Measurements from ENCODE around the gene LYRM1. TPM values are rescaled to one million over a fixed set of nuclear protein-coding genes. Genes with fewer than 3 reads are reported as not detected.

Gene LYRM1
- polyA plus RNA-seq, 1 donor (not counting 4 experiments of a cell fraction or from before 2014, with no cell fraction given), result 21.7 TPM

DNA sequence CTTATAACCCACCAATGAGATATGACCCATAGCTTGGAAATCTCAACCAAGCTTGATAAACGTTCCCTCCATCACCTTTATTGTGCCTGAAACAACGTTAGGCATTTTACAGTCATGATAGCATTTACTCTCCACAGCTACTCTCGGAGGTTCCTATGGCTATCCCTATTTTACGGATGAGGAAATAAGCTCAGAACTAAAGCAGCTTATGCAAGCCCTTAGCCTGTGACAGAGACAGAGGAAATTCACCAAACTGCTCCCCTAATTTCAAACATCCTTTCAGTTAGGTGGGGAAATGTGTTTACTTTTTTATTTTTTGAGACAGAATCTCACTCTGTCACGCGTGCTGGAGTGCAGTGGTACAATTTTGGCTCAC is 19.1 kb upstream of the LYRM1 start:
- no peak overlapping the region for H3K27ac ChIP-seq (ENCODE audit: control insufficient read depth, insufficient read depth, low read length)
- no peaks in the 10 kb centered on the region for H3K27me3 ChIP-seq (ENCODE audit: control insufficient read depth, extremely low read depth, insufficient read depth, low read length)
- H2AFZ ChIP-seq (ENCODE audit: control insufficient read depth, low read length), result no peak overlapping the region
- no peaks in the 10 kb centered on the region for H3K9me1 ChIP-seq (ENCODE audit: control insufficient read depth, extremely low read depth, insufficient read depth, low read length)
- DNase-seq (ENCODE audit: low read depth, low spot score) (no peak), FAIRE-seq (no peak)
- no peak overlapping the region for H3K9ac ChIP-seq (ENCODE audit: control insufficient read depth, extremely low read depth, insufficient read depth, low read length)
- H3K79me2 ChIP-seq (ENCODE audit: control insufficient read depth, insufficient read depth, low read length), result peaks cover 81% of the 10 kb centered on the region
- TF ChIP-seq, protein P1, sequence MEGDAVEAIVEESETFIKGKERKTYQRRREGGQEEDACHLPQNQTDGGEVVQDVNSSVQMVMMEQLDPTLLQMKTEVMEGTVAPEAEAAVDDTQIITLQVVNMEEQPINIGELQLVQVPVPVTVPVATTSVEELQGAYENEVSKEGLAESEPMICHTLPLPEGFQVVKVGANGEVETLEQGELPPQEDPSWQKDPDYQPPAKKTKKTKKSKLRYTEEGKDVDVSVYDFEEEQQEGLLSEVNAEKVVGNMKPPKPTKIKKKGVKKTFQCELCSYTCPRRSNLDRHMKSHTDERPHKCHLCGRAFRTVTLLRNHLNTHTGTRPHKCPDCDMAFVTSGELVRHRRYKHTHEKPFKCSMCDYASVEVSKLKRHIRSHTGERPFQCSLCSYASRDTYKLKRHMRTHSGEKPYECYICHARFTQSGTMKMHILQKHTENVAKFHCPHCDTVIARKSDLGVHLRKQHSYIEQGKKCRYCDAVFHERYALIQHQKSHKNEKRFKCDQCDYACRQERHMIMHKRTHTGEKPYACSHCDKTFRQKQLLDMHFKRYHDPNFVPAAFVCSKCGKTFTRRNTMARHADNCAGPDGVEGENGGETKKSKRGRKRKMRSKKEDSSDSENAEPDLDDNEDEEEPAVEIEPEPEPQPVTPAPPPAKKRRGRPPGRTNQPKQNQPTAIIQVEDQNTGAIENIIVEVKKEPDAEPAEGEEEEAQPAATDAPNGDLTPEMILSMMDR (optimal IDR thresholded peaks at IDR 0.05 in 1 of 3, IDR thresholded peaks at IDR 0.05 in 1 of 3, conservative IDR thresholded peaks at IDR 0.05 in 1 of 3; ENCODE audit: extremely low read depth in 1 of 3, insufficient read depth in 2 of 3, low read length in 3 of 3), result no peak
- no peak for TF ChIP-seq EZH2 (IDR thresholded peaks at IDR 0.05; ENCODE audit: low read length)
- H3K4me1 ChIP-seq (ENCODE audit: control insufficient read depth, extremely low read depth, insufficient read depth, low read length), result peaks cover 27% of the 10 kb centered on the region
- no peak overlapping the region for H3K4me3 ChIP-seq (ENCODE audit: control insufficient read depth in 2 of 3, extremely low read depth in 1 of 3, insufficient read depth in 2 of 3, low read depth in 1 of 3, low read length in 3 of 3)
- dilution Hi-C loops (cut with MboI; ENCODE audit: extremely low pct_ligation_motif_present, low sequenced_read_pairs), result no loop called here
- peaks cover 4 to 5% of the 10 kb centered on the region in 2 experiments for H3K36me3 ChIP-seq (ENCODE audit: control insufficient read depth in 2 of 2, extremely low read depth in 1 of 2, insufficient read depth in 2 of 2, low read length in 2 of 2)
- no peaks in the 10 kb centered on the region for H4K20me1 ChIP-seq (ENCODE audit: control insufficient read depth, extremely low read depth, insufficient read depth, low read length)
- no peaks in the 10 kb centered on the region for H3K9me3 ChIP-seq (ENCODE audit: control insufficient read depth, low read depth, low read length)
- no peak overlapping the region for H3K4me2 ChIP-seq (ENCODE audit: control insufficient read depth, extremely low read depth, insufficient read depth, low read depth, low read length)

DNA sequence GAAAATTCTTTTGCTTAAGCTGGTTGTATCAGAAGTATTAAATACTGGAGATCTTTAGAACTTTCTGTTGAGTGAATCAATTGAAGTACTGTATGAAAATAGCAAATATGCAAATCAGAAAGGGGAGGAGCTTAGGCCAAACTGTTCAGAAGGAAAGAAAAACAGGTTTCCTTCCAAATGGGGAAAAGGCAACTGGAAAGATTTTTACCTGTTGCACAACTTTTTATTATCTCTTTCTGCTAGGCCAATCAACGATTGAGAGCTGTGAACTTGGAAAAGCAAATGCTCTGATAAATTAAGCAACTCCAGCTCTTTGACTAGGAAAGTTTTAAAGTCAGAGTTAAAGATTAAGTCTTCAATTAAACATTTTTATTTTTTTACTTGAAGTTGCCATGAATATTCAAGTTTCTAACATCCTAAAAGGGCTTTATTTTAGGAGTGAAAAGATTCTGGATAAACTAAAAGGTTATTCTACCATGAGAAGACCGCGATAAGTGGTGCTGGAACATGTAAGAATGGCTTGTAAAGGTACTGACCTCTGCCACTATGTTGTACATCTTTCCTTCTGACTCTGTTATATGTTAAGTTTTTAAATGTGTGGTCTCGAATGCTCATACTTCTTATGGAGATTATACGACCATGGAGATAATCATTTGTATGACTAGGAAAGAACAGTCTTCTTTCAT is 16.9 kb upstream of the LYRM1 start:
- dilution Hi-C loops (cut with MboI; ENCODE audit: extremely low pct_ligation_motif_present, low sequenced_read_pairs), result no loop called here
- FAIRE-seq (no peak), DNase-seq (ENCODE audit: low read depth, low spot score) (no peak)
- no peaks in the 10 kb centered on the region for H3K9me1 ChIP-seq (ENCODE audit: control insufficient read depth, extremely low read depth, insufficient read depth, low read length)
- H3K79me2 ChIP-seq (ENCODE audit: control insufficient read depth, insufficient read depth, low read length), result peaks cover 77% of the 10 kb centered on the region
- no peaks in the 10 kb centered on the region for H3K9me3 ChIP-seq (ENCODE audit: control insufficient read depth, low read depth, low read length)
- H3K9ac ChIP-seq (ENCODE audit: control insufficient read depth, extremely low read depth, insufficient read depth, low read length), result no peak overlapping the region
- H3K27me3 ChIP-seq (ENCODE audit: control insufficient read depth, extremely low read depth, insufficient read depth, low read length), result no peaks in the 10 kb centered on the region
- no peak overlapping the region for H3K4me2 ChIP-seq (ENCODE audit: control insufficient read depth, extremely low read depth, insufficient read depth, low read depth, low read length)
- no peak overlapping the region for H3K27ac ChIP-seq (ENCODE audit: control insufficient read depth, insufficient read depth, low read length)
- no peak overlapping the region for H3K4me3 ChIP-seq (ENCODE audit: control insufficient read depth in 2 of 3, extremely low read depth in 1 of 3, insufficient read depth in 2 of 3, low read depth in 1 of 3, low read length in 3 of 3)
- no peaks in the 10 kb centered on the region for H4K20me1 ChIP-seq (ENCODE audit: control insufficient read depth, extremely low read depth, insufficient read depth, low read length)
- no peak for TF ChIP-seq EZH2 (IDR thresholded peaks at IDR 0.05; ENCODE audit: low read length)
- TF ChIP-seq, protein P1 (optimal IDR thresholded peaks at IDR 0.05 in 1 of 3, IDR thresholded peaks at IDR 0.05 in 1 of 3, conservative IDR thresholded peaks at IDR 0.05 in 1 of 3; ENCODE audit: extremely low read depth in 1 of 3, insufficient read depth in 2 of 3, low read length in 3 of 3), result no peak
- peaks cover 3 to 9% of the 10 kb centered on the region in 2 experiments for H3K36me3 ChIP-seq (ENCODE audit: control insufficient read depth in 2 of 2, extremely low read depth in 1 of 2, insufficient read depth in 2 of 2, low read length in 2 of 2)
- H3K4me1 ChIP-seq (ENCODE audit: control insufficient read depth, extremely low read depth, insufficient read depth, low read length), result peaks cover 23% of the 10 kb centered on the region
- no peak overlapping the region for H2AFZ ChIP-seq (ENCODE audit: control insufficient read depth, low read length)
